PFSK-1 (cell line): ENCODE results near the gene CLEC11A.

Source experiments
- FOXP2 ChIP-seq: optimal IDR thresholded peaks from 2 replicates; pipeline ENCODE3; 2011; ENCODE audit warnings: borderline replicate concordance, control low read depth, inconsistent platforms; ENCODE audit not compliant: insufficient read depth; ENCODE audit errors: extremely low read length, extremely low read depth
- POLR2AphosphoS5 ChIP-seq: IDR thresholded peaks from 2 replicates; pipeline ENCODE4 v1.6.1; 2012; ENCODE audit warnings: low read depth, mild to moderate bottlenecking, control low read depth, low read length, moderate library complexity
- REST ChIP-seq, 2 experiments: IDR thresholded peaks; 2 replicates each; pipeline versions ENCODE4 v1.6.1 to v1.8.0; 2011 to 2012; ENCODE audit warnings: low read depth in 2 of 2, low read length in 2 of 2, control low read depth in 1 of 2, inconsistent platforms in 1 of 2, mild to moderate bottlenecking in 1 of 2, moderate library complexity in 1 of 2; ENCODE audit not compliant: insufficient read depth in 1 of 2
- SIN3A ChIP-seq: IDR thresholded peaks from 2 replicates; pipeline ENCODE4 v1.6.1; 2012; ENCODE audit warnings: mild to moderate bottlenecking, low read length, moderate library complexity, borderline replicate concordance; ENCODE audit not compliant: insufficient read depth
- TAF1 ChIP-seq: IDR thresholded peaks from 2 replicates; pipeline ENCODE4 v1.6.1; 2012; ENCODE audit warnings: low read length, control low read depth, borderline replicate concordance; ENCODE audit not compliant: insufficient read depth

Gene CLEC11A

GRCh38 chr19:50711196-50711595, 12.0 kb upstream of the CLEC11A start:
- no peak for TF ChIP-seq POLR2AphosphoS5
- no peak for TF ChIP-seq TAF1
- TF ChIP-seq FOXP2: no peak
- TF ChIP-seq REST (IDR thresholded peaks at IDR 0.05; ENCODE audit: insufficient read depth in 1 of 2, low read depth in 2 of 2, low read length in 2 of 2): no peak
- TF ChIP-seq SIN3A: no peak

GRCh38 chr19:50711805-50712204, 11.4 kb upstream of the CLEC11A start:
- TF ChIP-seq FOXP2 (no peak), TAF1 (no peak), POLR2AphosphoS5 (no peak), REST (IDR thresholded peaks at IDR 0.05; ENCODE audit: insufficient read depth in 1 of 2, low read depth in 2 of 2, low read length in 2 of 2) (no peak), SIN3A (no peak)

GRCh38 chr19:50712833-50713232, 10.3 kb upstream of the CLEC11A start:
- no peak for TF ChIP-seq FOXP2
- no peak for TF ChIP-seq SIN3A

GRCh38 chr19:50713556-50714236, 9.5 kb upstream of the CLEC11A start:
- no peak for TF ChIP-seq POLR2AphosphoS5
- TF ChIP-seq TAF1: no peak
- no peak for TF ChIP-seq SIN3A

GRCh38 chr19:50716178-50717025, 6.8 kb upstream of the CLEC11A start:
- TF ChIP-seq REST (IDR thresholded peaks at IDR 0.05; ENCODE audit: insufficient read depth in 1 of 2, low read depth in 2 of 2, low read length in 2 of 2) (no peak), SIN3A (no peak), POLR2AphosphoS5 (no peak), FOXP2 (no peak)

- TF ChIP-seq FOXP2 (no peak), SIN3A (no peak), TAF1 (no peak), POLR2AphosphoS5 (no peak), REST (IDR thresholded peaks at IDR 0.05; ENCODE audit: insufficient read depth in 1 of 2, low read depth in 2 of 2, low read length in 2 of 2) (no peak)
Measured at GRCh38 chr19:50717026-50717723, 6.0 kb upstream of the CLEC11A start.
